GM19324 (cell line): ENCODE measurements around the gene ZBTB21.
"Not testable (repeated sequence)": the region's sequence is repeated elsewhere in the genome, so short reads cannot be mapped to it uniquely, and the experiment has no call there.

Experiments used
- ATAC-seq: cut with Tn5 transposase; IDR thresholded peaks from one replicate; pipeline ENCODE4 v1.9.1; 2021; ENCODE audit warnings: mild to moderate bottlenecking, moderate library complexity; ENCODE audit not compliant: unreplicated experiment, low FRiP score

ZBTB21 gene

GRCh38 chr21:41972511-41973205 is 37.5 kb downstream of the ZBTB21 start:
- no peak for ATAC-seq

DNA sequence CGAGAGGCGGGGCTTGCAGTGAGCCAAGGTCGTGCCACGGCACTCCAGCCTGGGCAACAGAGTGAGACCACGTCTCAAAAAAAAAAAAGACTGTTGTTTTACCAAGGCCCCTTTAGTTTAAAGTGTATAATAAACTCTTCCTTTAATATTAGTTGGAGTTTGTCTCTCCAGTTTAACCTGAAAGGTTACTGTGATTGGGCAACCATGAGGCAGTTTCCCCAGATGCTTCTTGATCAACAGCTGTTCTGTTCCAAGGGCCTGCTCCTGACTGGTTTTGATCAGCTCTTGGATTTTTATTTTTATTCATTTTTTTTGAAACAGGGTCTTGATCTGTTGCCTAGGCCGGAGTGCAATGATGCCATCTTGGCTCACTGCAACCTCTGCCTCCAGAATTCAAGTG is 38.3 kb downstream of the ZBTB21 start:
- no peak for ATAC-seq

- no peak for ATAC-seq
Observed at GRCh38 chr21:41970751-41971653, 39.2 kb downstream of the ZBTB21 start.

- ATAC-seq, result no peak
Observed at GRCh38 chr21:41970106-41970391, 40.1 kb downstream of the ZBTB21 start.

DNA sequence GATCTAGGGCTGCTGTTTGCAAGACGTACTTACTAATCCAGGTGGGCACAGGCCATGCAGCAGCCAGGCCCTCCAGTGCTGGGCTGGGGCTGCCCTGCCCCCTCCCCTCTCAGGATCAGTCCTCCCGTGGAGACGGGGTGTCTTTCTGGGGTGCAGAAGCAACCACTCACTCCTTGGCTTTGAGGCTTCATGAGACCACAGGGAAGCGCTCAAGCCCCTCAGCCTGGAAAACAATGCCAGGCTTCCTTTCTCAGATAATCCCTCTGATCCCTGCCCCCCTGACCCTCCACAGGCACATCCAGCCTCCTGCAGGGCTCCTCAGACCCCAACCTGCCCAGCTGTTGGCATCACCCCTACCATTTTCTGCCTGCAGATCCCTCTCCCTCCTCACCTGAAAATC is 42.5 kb downstream of the ZBTB21 start:
- no peak for ATAC-seq

GRCh38 chr21:41966872-41967621 is 43.1 kb downstream of the ZBTB21 start:
- no peak for ATAC-seq

GRCh38 chr21:41966041-41966833 is 43.9 kb downstream of the ZBTB21 start:
- no peak for ATAC-seq

- no peak for ATAC-seq
Observed at GRCh38 chr21:41965461-41966013, 44.6 kb downstream of the ZBTB21 start.

GRCh38 chr21:41965045-41965444 is 45.1 kb downstream of the ZBTB21 start:
- no peak for ATAC-seq

GRCh38 chr21:41964171-41964570 is 46.0 kb downstream of the ZBTB21 start:
- no peak for ATAC-seq

DNA sequence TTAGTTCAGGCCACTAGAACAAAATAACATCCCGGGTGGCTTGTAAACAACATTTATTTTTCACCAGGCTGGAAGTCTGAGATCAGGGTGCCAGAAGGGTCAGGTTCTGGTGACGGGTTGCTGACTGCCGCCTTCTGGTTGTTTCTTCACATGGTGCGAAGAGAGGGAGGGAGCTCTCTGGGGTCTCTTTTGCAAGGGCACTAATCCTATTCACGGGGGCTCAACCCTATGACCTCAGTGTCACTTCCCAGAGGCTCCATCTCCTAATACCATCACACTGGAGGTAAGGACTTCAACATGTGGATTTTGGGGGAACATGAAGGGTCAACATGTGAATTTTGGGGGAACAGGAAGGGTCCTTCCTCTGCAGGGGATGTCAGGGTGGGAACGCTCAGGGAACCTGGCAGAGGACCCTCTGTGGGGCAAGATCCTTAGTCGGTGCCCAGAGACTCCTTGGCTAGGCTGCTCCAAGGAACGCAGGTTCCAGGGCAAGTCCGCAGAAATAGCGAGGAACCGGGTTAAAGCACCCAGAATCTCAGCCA is 47.7 kb downstream of the ZBTB21 start:
- no peak for ATAC-seq

GRCh38 chr21:41961753-41962152 is 48.4 kb downstream of the ZBTB21 start:
- ATAC-seq, result no peak

DNA sequence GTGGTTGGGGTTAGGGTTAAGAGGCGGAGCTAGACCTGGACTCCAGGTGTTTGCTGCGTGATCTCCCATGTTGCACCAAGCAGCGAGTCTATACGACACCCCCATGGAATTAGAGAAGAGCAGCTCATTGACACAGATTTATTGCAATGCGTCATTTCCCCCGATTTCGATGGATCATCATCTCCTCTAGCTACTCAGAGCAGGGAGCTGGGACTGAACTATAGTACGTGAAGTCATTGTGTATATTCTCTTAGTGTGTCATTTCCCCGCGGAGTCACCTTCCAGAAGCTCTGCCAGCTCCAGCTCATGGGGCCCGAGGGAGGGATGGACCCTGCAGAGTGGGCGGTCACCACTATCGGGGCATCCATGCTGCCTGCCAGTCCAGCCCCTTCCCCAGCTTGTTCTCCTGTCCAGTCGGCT is 48.9 kb downstream of the ZBTB21 start:
- no peak for ATAC-seq

GRCh38 chr21:41960386-41960785 is 49.8 kb downstream of the ZBTB21 start:
- no peak for ATAC-seq

GRCh38 chr21:41959697-41960096 is 50.5 kb downstream of the ZBTB21 start:
- not testable (repeated sequence) for ATAC-seq

DNA sequence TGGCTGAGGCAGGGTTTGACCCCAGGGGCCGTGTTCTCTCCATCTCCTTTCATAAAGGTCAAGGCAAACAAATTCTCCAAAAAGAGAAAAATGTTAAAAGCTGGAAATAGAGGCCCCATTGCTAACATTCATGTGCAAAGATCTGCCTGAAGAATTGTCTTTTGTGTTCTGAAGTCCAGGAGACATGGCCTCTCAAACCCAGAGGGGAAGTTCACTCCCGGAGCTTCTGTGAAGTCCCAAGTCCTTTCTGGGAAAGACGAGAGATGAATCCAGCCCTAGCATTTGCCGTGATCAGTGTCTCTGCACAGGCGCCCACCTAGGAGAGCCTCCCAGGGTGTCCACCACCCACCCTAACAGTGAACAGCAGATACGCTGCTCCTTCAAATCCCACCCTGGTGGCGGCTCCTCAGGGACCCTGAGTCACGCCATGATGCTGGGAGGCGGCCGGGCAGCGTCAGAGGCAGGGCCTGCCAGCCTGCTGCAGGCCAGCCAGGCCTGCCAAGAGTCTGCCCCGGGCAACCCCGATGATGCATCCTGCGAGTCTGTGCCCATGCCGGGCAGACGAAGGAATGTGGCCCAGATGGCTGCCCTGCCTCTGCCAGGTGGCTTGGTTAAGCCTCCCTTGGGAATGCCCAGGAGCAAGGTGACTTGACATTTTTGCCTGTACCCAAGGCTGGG is 51.1 kb downstream of the ZBTB21 start:
- no peak for ATAC-seq

- no peak for ATAC-seq
Observed at GRCh38 chr21:41957991-41958766, 52.0 kb downstream of the ZBTB21 start.

GRCh38 chr21:41956926-41957729 is 53.0 kb downstream of the ZBTB21 start:
- no peak for ATAC-seq
